Measurements from ENCODE around the gene TWF2. TPM values are rescaled to one million over a fixed set of nuclear protein-coding genes. Genes with fewer than 3 reads are reported as not detected.

TWF2 gene
- total RNA-seq, 1 donor from 2014 or later: 65.2 TPM

- peaks cover 3% of the 10 kb centered on the region for H3K9me3 Mint-ChIP-seq (ENCODE audit: low read depth)
Measured at GRCh38 chr3:52246728-52247408, 7.9 kb upstream of the TWF2 start.

GRCh38 chr3:52246264-52246620 lies 7.3 kb upstream of the TWF2 start:
- Mint-ChIP-seq H3K4me1 (ENCODE audit: low read depth) (peaks cover 37% of the 10 kb centered on the region), H3K36me3 (ENCODE audit: low read depth) (peaks cover 2% of the 10 kb centered on the region), H3K27ac (ENCODE audit: unreplicated experiment) (peak overlapping the region; percentile 77), H3K27me3 (ENCODE audit: low read depth) (no peaks in the 10 kb centered on the region), H3K9me3 (ENCODE audit: low read depth) (peaks cover 3% of the 10 kb centered on the region), H3K4me3 (ENCODE audit: unreplicated experiment) (peak overlapping the region; percentile 73)
- TF ChIP-seq CTCF (IDR thresholded peaks at IDR 0.05): no peak
- DNase-seq (ENCODE audit: low spot score): no peak

More at GRCh38 chr3:52246728-52247408, 7.9 kb upstream of the TWF2 start:
- TF ChIP-seq CTCF (IDR thresholded peaks at IDR 0.05): no peak
- Mint-ChIP-seq H3K36me3 (ENCODE audit: low read depth) (peaks cover 2% of the 10 kb centered on the region), H3K4me1 (ENCODE audit: low read depth) (peaks cover 37% of the 10 kb centered on the region), H3K4me3 (ENCODE audit: unreplicated experiment) (peak overlapping the region; percentile 73), H3K27me3 (ENCODE audit: low read depth) (no peaks in the 10 kb centered on the region), H3K27ac (ENCODE audit: unreplicated experiment) (peak overlapping the region; percentile 77)
- peak; percentile 81 for DNase-seq (ENCODE audit: low spot score)

GRCh38 chr3:52245322-52246263 lies 6.6 kb upstream of the TWF2 start, which contains the start of gene PPM1M:
Gene PPM1M, plus strand, starts transcription at chr3:52245759. Its CDS starts 66 bp downstream, at chr3:52245825.
- H3K27ac Mint-ChIP-seq (ENCODE audit: unreplicated experiment): peak within 1 kb of the TSS; percentile 77
- H3K9me3 Mint-ChIP-seq (ENCODE audit: low read depth): peaks cover 3% of the 10 kb centered on the region

GRCh38 chr3:52243791-52244628 lies 5.1 kb upstream of the TWF2 start:
- peak overlapping the region; percentile 65 for H3K4me3 Mint-ChIP-seq (ENCODE audit: unreplicated experiment)
- H3K27ac Mint-ChIP-seq (ENCODE audit: unreplicated experiment): peak overlapping the region; percentile 73
- peaks cover 2% of the 10 kb centered on the region for H3K36me3 Mint-ChIP-seq (ENCODE audit: low read depth)
- H3K27me3 Mint-ChIP-seq (ENCODE audit: low read depth): no peaks in the 10 kb centered on the region
- H3K4me1 Mint-ChIP-seq (ENCODE audit: low read depth): peaks cover 54% of the 10 kb centered on the region
- DNase-seq (ENCODE audit: low spot score): peak; percentile 65
- H3K9me3 Mint-ChIP-seq (ENCODE audit: low read depth): peaks cover 3% of the 10 kb centered on the region
- TF ChIP-seq CTCF (IDR thresholded peaks at IDR 0.05): no peak

More at GRCh38 chr3:52245322-52246263, 6.6 kb upstream of the TWF2 start, which contains the start of gene PPM1M:
- no peak for TF ChIP-seq CTCF (IDR thresholded peaks at IDR 0.05)
- Mint-ChIP-seq H3K4me3 (ENCODE audit: unreplicated experiment) (peak within 1 kb of the TSS; percentile 73), H3K4me1 (ENCODE audit: low read depth) (peaks cover 42% of the 10 kb centered on the region), H3K36me3 (ENCODE audit: low read depth) (peaks cover 2% of the 10 kb centered on the region), H3K27me3 (ENCODE audit: low read depth) (no peaks in the 10 kb centered on the region)
- peak; percentile 87 for DNase-seq (ENCODE audit: low spot score)
